Mucosa of descending colon (tissue), 3 donors: Measurements from ENCODE around the gene RASGEF1B. TPM values are rescaled to one million over a fixed set of nuclear protein-coding genes. Genes with fewer than 3 reads are reported as not detected.

Experiments used
- ATAC-seq: fragments of 200-7000 bp; cut with Tn5 transposase; one replicate; pipeline ENCODE4 v1.9.1; 2020; ENCODE audit warnings: mild to moderate bottlenecking, moderate library complexity
- DNase-seq, 3 donors: peaks; one replicate each; pipeline ENCODE4 v3.0.0-alpha.2; 2020
- H3K36me3 ChIP-seq: fragments of 200-600 bp; one replicate; pipeline ENCODE4 v1.8.0; 2021; ENCODE audit warnings: low read depth, mild to moderate bottlenecking
- H3K4me1 ChIP-seq: fragments of 200-600 bp; one replicate; pipeline ENCODE4 v1.8.0; 2021; ENCODE audit warnings: low read depth, mild to moderate bottlenecking
- H3K4me3 ChIP-seq: fragments of 200-600 bp; one replicate; pipeline ENCODE4 v1.8.0; 2021; ENCODE audit warnings: mild to moderate bottlenecking
- H3K9me3 ChIP-seq: fragments of 200-600 bp; one replicate; pipeline ENCODE4 v1.8.0; 2021; ENCODE audit warnings: mild to moderate bottlenecking
- intact Hi-C, 2 donors: fragments of 100-400 bp; cut with DNase I in 1 of 2; cut with micrococcal nuclease in 1 of 2; formaldehyde crosslinking; loops; one replicate each; pipeline versions ENCODE4 v1.11.0 to v1.11.1; 2022; cut with DNase I, micrococcal nuclease
- total RNA-seq, 3 donors: library from RNA; stranded (reverse); fragmentation: NEBNext Ultra II Directional in 2 of 3; extraction: Animal tissue kit (Norgen Biotek cat#: 25700) in 2 of 3; gene quantifications; one replicate each; pipeline versions ENCODE4 v1.2.1 to v1.2.4, GENCODE V29; 2021 to 2023
- TF ChIP-seq, protein P1 (sequence below): fragments of 200-600 bp; IDR thresholded peaks from one replicate; pipeline ENCODE4 v1.8.0; 2022; ENCODE audit warnings: antibody characterized with exemption, mild to moderate bottlenecking
- donor health status: DM: no; HTN: no; CAD: no; lungs with moderate emphysema.
- donor health status: DM: no; HTN: no; CAD: no.
- donor health status: DM: no; HTN: yes; CAD: no.

The RASGEF1B gene
- total RNA-seq, 3 donors from 2014 or later = 13.6 to 20.5 (median 15.4) TPM

DNA sequence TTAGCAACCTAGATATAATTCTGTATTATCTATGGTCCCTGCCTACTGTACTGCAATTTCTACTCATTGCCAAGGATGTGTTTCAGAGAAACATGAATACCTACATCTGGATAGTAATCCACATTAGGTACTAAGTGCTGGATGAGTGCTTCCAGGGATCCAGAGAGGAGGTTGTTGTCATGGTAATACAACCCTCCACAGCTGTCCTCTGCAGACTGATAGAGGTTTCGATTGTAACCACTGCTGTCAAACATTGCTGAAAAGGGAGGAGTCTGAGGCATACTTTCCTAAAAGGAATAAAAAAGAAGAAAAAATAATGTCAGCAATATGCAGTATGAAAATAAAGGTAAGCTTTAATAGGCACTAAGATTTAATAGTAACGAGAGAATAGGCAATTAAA is 12.5 kb downstream of the RASGEF1B start:
- TF ChIP-seq, protein P1, sequence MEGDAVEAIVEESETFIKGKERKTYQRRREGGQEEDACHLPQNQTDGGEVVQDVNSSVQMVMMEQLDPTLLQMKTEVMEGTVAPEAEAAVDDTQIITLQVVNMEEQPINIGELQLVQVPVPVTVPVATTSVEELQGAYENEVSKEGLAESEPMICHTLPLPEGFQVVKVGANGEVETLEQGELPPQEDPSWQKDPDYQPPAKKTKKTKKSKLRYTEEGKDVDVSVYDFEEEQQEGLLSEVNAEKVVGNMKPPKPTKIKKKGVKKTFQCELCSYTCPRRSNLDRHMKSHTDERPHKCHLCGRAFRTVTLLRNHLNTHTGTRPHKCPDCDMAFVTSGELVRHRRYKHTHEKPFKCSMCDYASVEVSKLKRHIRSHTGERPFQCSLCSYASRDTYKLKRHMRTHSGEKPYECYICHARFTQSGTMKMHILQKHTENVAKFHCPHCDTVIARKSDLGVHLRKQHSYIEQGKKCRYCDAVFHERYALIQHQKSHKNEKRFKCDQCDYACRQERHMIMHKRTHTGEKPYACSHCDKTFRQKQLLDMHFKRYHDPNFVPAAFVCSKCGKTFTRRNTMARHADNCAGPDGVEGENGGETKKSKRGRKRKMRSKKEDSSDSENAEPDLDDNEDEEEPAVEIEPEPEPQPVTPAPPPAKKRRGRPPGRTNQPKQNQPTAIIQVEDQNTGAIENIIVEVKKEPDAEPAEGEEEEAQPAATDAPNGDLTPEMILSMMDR = no peak
- intact Hi-C loops = no loop called here
- Histone ChIP-seq H3K36me3 (no peaks in the 10 kb centered on the region), H3K9me3 (no peaks in the 10 kb centered on the region), H3K4me3 (no peak overlapping the region), H3K4me1 (peaks cover 25% of the 10 kb centered on the region)
- no peak for DNase-seq
- ATAC-seq = no peak

DNA sequence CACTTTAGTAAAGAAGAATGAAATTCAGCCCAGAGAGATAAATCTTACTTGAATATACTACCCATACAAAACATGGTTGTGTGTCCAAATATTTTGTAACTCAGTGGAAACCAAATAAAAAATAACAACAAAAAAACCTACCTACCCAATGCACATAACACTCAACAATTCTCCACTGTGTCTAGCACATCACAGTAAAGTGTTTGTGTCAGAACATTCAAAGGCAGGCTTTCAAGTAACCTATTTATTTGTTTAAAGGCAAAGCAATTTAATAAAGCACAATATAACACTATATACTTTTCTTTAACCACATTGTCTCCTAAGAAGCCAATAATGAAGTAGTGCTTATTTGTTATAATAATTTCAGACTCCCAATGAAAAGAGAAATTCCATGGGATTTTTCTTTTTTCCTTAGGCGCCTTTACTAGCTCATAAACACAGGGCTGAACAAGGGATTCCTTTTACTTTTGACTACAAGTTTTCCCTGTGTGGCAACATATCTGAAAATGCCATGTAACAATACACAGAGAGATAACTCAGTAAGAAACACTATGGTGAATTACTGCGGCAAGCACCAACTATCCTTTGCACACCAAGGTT is 13.7 kb downstream of the RASGEF1B start:
- TF ChIP-seq, protein P1 = no peak
- Histone ChIP-seq H3K4me1 (peaks cover 22% of the 10 kb centered on the region), H3K9me3 (no peaks in the 10 kb centered on the region), H3K4me3 (no peak overlapping the region), H3K36me3 (no peaks in the 10 kb centered on the region)
- ATAC-seq = no peak
- no peak for DNase-seq
- intact Hi-C loops = no loop called here

DNA sequence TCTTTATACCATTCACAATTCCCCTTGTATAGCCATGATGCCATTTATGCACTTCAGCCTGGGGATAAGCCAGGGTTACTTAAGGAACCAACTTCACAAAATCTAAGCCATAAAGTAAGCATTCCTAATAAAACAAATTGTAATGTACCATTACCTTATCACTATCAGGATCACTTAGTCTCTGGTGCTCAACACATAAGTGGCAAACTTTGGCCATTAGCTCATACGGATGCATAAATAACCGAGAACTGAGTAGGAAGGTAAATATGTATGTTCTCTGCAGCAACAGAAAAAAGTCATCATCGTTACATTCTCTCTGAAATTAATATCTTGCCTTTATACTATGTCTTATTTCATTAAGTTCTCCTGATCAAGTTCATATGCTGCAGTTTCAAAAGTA is 14.4 kb downstream of the RASGEF1B start:
- no peak for ATAC-seq
- TF ChIP-seq, protein P1 = no peak
- Histone ChIP-seq H3K4me3 (no peak overlapping the region), H3K9me3 (no peaks in the 10 kb centered on the region), H3K4me1 (peaks cover 16% of the 10 kb centered on the region), H3K36me3 (no peaks in the 10 kb centered on the region)
- no peak for DNase-seq
- intact Hi-C loops = no loop called here

DNA sequence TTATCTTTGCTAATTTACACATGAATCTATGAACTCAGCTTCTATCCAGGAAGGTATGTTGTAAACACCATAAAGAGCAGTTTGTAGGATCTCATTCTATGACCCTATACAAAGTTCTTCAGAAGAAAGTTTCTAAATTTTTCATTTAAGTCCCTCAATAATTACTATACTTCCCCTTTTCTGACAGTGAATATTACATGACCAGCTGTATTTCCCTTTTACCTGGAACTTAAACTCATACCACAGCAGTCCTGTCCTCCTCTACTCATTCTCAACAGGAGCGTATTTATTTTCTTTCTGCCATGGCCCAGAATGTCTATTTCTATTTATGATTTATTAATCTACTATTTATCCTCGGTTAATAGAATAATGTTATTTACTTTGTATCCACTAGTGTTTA is 15.8 kb downstream of the RASGEF1B start:
- intact Hi-C loops = no loop called here
- H3K9me3 ChIP-seq = no peaks in the 10 kb centered on the region
- peaks cover 1% of the 10 kb centered on the region for H3K4me1 ChIP-seq
- no peak overlapping the region for H3K4me3 ChIP-seq
- TF ChIP-seq, protein P1 = no peak
- H3K36me3 ChIP-seq = no peaks in the 10 kb centered on the region
- ATAC-seq (no peak), DNase-seq (no peak)

DNA sequence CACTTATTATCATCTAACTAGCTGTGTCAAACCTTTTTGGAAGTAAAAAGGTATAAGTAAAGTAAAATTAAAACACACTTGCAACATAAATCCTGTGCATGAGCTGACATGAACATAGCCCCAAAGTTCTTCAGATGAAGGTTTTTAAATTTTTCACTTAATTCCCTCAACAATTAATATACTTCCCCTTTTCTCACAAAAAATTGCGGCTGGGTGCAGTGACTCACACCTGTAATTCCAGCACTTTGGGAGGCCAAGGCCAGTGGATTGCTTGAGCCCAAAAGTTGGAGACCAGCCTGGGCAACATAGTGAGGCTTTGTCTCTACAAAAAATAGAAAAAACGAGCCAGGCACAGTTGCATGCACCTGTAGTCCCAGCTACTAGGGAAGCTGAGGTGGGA is 16.8 kb downstream of the RASGEF1B start:
- intact Hi-C loops = no loop called here
- TF ChIP-seq, protein P1 = no peak
- Histone ChIP-seq H3K9me3 (no peaks in the 10 kb centered on the region), H3K4me1 (no peaks in the 10 kb centered on the region), H3K36me3 (no peaks in the 10 kb centered on the region), H3K4me3 (no peak overlapping the region)
- ATAC-seq = no peak
- DNase-seq = no peak

DNA sequence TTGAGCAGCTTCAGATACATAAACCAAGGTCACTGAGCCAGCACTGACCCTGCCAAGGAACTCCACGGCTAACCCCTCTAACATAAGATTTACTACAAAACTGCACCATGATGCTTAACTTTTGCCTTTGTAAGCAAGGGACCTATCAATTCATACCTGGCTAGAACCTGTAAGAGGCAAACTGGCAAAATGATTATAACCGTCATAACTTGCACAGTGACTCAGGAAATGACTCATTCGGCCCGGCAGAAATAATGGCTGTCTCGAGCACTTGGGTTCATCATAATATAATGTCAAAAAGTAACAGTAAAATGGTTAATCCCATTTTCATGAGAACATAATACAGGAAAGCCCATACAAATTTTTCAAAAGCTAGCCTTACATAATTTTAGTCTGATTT is 17.2 kb downstream of the RASGEF1B start:
- H3K36me3 ChIP-seq = no peaks in the 10 kb centered on the region
- intact Hi-C loops = no loop called here
- no peaks in the 10 kb centered on the region for H3K9me3 ChIP-seq
- TF ChIP-seq, protein P1 = no peak
- ATAC-seq (peak; percentile 93), DNase-seq (peak in 1 of 3 donors; percentile 37)
- no peak overlapping the region for H3K4me3 ChIP-seq
- H3K4me1 ChIP-seq = no peaks in the 10 kb centered on the region
